ENCODE data around the gene POLR1A. TPM values are rescaled to one million over a fixed set of nuclear protein-coding genes. Genes with fewer than 3 reads are reported as not detected.

Gene POLR1A
- 16.7 and 18.5 TPM in 2 replicates for total RNA-seq

GRCh38 chr2:86105252-86105968, at the start of gene POLR1A:
Gene POLR1A, minus strand, starts transcription at chr2:86105886. Its CDS starts 110 bp downstream, at chr2:86105776.

GRCh38 chr2:86105969-86106945, 571 bp upstream of the POLR1A start, which contains the start of gene PTCD3:
Gene PTCD3, plus strand, starts transcription at chr2:86106235. Its CDS starts 13 bp downstream, at chr2:86106248.

Other genes starting within 250 kb of the POLR1A start
- gene ST3GAL5, start 216.9 kb downstream of the POLR1A start, total RNA-seq = 5.5 and 11.2 TPM in 2 replicates
- gene PTCD3, start 349 bp upstream of the POLR1A start, total RNA-seq = 117 and 196 TPM in 2 replicates
- 45.5 and 67.5 TPM in 2 replicates for gene IMMT, start 89.6 kb upstream of the POLR1A start, total RNA-seq
- gene MRPL35, start 93.6 kb upstream of the POLR1A start, total RNA-seq = 39.0 and 49.2 TPM in 2 replicates
- 0.15 TPM in 1 of 2 replicates, not detected in the other for gene REEP1, start 231.7 kb upstream of the POLR1A start, total RNA-seq